NCI-H1092 treated with DMSO at 0.1 percent for 48 hours (cell line): Measurements from ENCODE around the gene COMMD1.
A peak's percentile ranks its signal among the peaks of the same experiment; 100 is the strongest.
"Not testable (repeated sequence)": the region's sequence is repeated elsewhere in the genome, so short reads cannot be mapped to it uniquely, and the experiment has no call there.

Source experiments
- DNase-seq: peaks from one replicate; lab custom pipeline; 2025; lab: John Stamatoyannopoulos, UW

COMMD1 gene

DNA sequence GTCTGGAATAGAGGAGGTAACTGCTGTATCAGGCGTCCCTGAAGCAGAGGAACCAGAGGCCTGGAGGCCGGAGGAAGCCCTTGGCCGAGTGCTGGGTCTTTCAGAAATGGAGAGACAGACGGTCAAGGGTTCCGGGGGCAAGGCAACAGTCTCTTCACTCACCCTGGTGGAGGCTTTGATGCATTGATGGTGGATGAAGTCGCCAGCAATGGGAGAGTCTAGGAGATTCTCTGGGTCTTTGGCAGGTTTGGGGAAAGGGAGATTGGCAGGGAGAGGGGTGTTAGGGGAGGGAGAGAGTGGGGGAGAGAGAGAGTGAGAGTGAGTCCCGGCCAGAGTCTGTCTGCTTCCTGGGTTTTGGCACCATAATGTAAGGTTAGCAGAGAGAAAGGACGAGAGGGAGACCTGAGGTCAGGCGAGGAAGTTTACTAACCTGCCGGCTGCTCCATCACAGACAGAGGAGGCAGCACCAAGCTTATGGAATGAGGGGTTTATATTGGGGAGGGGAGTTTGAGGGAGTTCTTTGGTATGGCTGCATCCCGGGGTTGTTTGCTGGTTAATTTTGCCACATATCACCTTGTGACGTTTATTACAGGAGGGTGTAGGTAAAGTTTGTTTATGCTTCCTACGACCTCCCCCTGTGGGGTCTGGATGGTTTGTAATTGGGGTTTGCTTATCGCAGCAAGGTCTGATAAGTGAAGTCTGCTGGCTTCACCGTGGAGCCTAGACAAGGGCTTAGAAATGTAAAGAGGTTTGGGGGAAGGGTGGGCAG lies 19.6 kb downstream of the COMMD1 start:
- DNase-seq = no peak

DNA sequence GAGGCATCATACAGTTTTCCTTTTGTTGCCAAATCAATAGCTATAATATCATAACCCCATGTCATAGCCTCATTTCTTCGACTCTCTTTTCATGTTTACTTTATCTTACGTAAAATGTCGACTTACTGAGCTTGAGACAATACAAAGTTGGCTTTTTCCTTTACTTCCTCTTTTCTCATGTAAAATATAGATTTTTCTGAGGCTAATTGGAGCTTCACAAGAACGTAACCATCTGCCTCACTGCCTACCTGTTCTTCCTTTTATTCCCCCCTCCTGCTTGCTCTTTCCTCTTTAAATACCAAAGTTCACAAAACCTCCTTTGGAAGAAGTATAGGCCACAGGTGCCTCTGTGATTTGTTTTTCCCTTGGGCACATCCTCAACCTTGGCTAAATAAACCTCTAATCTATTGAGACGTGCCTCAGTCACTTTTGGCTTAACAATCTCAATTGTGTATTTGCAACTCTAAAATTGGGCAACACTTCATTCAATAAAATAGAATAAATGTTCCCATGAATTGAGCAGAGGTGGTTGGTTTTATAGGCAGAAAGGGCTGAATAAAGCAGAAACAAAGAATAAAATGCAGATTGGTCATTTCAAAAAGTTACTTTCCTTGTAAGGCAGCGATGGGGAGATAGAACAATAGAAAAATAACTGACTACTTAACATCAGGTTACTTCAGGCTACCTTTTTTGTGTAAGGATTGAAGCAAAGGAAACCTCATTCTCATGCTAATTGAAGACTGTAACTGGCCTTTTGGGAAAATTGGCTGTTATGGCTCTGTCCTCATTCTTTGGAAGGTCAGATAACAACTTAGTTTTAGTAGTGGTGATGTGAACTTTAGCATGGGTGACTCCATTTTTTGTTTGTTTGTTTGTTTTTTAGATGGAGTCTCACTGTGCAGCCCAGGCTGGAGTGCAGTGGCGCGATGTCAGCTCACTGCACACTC lies 21.3 kb downstream of the COMMD1 start:
- DNase-seq = no peak

DNA sequence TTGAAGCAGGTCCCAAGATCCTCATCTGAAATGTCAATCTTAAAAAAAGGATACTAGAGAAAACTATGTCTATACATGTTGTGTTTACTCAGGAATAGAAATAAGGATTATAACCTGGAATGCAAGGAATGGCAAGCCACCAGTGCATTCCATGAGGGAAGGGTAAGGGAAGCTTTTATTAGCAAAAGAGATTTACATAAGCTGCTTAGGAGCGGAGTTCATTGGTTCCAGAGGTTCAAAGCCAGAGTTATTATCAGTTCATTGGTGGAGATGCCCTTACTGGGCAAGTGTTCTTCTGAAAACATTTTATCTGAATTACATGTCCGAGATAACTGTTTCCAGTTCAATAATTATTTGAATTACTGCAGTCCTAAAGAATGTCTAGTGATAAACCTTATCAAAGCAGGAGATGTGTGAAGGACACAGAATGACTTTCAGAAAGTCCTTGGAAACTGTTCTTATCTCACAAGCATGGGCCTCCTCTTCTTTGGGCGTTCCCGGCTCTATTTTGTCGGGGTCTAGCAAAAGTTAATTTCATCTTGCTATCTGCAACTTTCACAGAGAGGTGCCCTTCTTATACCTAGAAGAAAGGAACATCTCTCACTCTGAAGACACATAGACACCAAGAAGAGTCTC lies 23.5 kb downstream of the COMMD1 start:
- no peak for DNase-seq

DNA sequence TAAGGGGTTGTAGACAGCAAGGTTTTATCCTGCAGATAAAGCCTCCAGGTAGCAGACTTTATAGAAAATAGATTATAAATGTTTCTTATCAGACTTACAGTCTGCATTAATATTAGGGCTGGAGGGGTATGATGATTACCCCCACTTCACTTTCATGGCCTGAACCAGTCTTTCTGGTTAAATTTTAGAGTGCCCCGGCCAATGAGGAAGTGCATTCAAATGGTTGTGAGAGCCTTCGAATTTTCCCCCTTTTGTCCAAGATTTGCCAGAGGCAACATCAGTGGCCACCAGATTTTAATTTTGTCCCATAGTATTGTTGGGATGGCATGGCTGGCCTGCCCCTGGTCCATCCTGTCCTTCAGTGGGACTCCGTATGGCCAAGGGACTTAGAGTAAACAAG lies 31.6 kb downstream of the COMMD1 start:
- DNase-seq = no peak

DNA sequence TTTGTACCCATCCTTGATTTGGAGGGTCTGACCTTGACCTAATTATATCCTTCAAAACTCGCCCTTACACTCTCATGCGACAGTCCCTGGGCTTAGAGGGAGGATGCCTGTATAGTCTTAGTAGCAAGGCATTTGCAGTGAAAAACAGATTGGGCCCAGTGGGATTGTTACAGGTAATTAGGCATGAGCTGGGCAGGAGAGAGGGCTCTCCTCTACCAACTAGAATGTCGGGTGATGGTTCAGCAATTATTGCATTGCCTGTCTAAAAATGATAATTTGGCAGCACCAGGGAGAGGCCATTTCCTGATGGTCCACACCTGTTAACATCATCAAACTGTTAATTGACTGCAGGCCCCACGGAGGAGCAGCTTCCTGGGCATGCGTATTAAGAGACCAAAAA lies 32.4 kb downstream of the COMMD1 start:
- DNase-seq = no peak

DNA sequence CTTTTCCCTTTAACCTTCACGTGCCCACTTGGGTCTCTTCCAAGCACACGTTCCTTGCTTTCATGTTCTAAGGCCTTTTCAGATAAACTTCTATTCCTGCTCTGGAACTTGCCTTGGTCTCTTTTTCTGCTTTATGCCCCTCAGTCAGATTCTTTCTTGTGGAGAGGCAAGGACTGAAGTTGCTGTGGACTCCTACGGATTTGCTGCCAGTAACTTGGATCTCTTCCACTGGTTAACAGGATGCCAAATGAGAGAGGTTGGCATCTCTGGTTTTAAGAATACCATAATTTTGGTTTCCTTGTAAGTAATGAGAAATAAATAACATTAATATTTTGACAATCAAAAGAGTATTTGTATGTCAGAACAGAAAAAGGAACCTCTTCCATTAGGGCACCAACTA lies 33.0 kb downstream of the COMMD1 start:
- DNase-seq = no peak

DNA sequence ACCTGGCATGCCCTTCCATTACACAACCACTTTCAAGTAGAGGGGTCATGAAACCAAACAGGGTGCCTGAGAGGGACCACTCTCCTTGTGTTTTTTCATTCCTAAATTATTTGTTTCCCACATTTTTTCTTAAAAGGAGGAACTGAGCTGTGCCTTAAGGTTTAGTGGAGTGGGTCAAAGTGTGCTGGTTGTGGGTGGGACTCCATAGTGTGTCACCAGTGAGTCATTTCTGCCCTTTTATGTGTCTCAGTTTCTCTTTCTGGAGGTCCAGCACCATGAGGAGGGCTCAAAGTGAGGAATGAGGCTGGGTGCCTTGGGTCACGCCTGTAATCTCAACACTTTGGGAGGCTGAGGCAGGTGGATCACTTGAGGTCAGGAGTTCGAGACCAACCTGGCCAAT lies 37.8 kb downstream of the COMMD1 start:
- DNase-seq = no peak

DNA sequence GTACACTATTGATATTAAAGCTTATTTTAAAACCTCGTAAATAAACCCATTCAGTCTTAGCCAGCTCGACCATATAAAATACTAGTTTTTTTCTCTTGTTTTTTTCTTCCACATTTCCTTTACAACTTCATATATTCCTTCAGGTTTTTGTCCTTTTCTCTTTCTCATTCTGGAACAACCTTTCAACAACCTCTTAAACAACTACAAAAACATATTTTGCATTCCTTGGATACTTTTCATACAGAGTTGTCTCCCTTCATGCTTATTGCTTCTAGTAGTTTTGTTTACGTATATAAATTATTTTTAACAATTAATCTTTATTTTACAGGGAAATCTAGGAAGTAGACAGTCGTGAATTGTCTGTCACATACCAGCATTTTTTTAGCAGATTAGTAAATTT lies 41.2 kb downstream of the COMMD1 start:
- no peak for DNase-seq

DNA sequence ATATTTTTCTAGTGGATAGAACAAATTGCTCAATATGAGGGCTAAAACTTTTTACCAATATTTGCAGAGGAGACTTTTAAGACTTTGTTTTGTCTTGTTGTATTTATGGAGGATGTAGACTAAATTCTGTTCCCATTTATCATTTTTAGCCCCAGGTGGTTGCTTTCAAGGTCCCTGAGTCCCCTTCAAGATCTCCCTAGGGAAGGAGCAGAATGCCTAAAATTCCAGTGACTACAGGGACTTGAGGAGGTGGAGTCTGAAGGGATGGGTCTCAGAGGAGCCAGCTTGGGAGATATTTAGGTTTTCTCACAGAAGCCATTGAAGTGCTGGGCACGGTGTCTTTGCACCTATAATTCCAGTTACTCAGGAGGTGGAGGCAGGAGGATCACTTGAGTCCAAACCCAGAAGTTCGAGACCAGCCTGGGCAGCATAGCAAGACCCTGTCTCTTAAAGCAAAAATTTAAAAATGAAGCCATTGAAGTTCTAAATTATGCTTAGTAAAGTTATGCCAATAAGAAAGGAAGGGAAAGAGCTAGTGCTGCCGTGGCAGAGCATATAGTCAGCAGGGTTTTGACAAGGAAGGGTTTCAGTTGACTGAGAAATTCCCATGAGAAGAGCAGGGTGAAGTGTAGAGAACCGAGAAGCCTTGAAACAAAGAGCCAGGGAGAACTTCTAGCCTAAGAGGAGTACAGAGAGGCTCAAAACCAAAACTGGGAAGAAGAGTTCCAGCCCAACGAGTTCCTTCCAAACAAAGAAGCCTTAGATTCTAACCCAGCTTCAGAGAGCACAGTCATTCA lies 43.4 kb downstream of the COMMD1 start:
- DNase-seq = no peak

DNA sequence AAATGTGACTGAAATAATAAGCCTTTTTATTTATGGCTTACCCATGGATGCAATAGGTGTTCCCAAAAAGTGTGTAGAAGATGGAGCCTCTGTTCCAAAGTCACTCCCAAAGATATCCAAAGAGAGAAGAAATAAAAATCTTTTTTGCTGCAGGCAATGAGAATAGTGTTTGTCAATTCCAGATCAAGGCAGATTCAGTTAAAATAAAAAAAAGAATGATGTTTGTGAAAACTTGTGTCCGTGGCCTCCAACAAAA lies 43.9 kb downstream of the COMMD1 start:
- no peak for DNase-seq

DNA sequence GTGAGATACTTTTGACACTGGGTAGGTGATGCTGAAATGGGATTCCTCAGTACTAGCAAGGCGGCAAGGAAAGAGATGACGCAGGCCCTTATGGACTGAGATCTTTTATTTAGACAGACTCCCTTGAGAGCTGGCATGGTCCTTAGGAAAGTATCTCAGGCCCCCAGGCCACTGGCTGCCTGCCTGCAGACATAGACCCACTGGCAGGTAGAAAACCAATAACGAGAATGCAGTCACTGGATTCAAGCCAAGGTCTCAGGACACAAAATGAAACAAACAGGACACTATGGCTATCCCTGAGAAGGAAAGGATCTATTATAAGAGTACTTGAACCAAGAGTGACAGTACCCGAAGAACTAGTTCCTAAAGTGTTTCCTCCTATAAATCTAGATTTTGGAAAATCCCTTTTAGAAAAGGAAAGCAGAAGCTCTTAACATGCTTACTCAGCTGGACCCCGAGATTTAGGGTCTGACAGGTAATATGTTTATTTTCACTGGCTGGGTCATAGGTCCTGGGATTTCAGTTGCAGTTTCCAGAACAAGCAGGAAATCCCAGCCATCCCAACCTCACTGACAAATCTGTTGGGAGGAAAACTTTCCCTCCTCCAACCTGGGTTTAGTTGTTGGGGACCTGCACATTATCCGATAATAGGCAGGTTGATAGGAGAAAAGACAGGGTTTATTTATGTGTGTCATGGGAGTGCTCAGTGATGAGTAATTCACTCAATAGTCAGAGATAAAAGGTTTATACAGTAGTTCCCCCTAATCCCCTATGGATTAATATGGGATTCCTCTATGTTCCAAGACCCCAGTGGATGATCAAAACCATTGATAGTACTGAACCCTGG lies 44.5 kb downstream of the COMMD1 start:
- peak; percentile 1 for DNase-seq

DNA sequence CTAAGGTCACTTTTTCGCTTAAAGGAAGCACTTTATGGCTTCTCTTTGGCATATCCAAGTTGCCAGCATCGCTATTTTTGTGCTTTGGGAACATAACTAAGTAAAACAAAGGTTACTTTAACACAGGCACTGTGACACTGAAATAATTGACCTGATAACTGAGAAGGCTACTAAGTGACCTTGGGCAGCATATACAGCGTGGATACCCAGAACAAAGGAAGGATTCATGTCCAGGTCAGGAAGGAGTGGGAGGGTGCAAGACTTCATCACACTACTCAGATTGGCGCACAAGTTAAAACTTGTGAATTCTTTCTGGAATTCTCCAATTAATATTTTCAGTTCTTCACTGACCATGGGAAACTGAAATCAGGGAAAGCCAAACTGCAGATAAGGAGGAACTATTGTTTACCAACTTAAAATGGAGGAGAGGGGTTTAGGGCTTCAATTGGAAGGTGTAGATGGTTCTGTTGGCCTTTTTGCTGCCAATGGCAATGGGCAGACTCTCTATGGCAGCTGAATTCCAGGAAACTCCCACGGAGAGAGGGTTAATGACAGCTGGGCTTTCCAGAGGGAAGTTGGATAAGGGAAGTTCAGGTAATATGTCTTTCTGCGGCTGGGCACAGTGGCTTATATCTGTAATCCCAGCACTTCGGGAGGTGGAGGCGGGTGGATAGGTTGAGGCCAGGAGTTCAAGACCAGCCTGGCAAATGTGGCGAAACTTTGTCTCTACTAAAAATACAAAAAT lies 45.3 kb downstream of the COMMD1 start:
- DNase-seq = no peak

DNA sequence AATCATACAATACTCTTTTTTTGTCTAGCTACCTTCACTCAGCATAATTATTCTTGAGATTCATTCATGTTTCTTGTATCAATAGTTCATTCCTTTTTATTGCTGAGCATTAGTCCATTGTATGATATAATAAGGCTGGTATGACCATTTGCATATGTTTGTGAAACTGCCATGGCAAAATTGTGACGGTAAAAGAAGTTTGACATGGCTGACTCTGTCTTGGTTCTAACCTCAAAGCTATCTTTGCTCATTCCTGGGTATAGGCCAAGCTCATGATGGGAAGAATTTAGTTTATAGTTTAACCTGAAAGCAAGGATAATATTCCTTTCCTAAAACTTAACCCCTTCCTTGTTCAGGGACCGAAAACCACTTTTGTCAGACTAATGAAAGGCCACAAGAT lies 46.4 kb downstream of the COMMD1 start:
- DNase-seq = no peak

DNA sequence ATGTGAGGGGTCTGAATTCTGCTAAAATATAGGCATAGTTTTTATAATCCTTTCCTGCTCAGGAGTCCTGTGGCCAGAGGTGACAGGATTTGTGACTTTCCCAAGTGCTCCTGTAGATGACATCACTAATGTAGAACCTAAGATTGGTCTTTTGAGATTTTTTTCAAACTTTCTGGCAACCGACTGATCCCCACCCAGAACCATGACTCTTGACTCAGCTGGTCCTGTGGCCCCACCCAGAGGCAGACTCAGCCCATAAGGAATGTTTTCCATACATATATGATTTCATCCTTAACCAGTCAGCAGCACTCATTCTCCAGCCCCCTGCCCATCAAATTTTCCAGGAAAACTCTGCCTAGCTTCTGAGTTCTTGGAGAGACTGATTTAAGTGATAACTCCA lies 46.8 kb downstream of the COMMD1 start:
- DNase-seq = no peak

DNA sequence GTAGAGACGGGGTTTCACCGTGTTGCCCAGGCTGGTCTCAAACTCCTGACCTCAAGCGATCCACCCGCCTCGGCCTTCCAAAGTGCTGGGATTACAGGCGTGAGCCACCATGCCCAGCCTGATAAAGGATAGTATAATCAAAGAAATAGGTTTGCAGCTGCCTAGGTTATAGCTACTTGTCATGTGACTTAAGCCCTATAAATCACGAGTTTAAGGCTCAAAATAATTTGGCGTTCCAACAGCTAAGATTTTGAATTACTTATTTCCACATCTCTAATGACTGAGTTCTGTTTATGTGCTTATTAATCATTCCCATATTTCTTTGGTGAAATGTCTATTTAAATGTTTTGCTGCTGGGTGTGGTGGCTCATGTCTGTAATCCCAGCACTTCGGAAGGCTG lies 49.4 kb downstream of the COMMD1 start:
- not testable (repeated sequence) for DNase-seq

DNA sequence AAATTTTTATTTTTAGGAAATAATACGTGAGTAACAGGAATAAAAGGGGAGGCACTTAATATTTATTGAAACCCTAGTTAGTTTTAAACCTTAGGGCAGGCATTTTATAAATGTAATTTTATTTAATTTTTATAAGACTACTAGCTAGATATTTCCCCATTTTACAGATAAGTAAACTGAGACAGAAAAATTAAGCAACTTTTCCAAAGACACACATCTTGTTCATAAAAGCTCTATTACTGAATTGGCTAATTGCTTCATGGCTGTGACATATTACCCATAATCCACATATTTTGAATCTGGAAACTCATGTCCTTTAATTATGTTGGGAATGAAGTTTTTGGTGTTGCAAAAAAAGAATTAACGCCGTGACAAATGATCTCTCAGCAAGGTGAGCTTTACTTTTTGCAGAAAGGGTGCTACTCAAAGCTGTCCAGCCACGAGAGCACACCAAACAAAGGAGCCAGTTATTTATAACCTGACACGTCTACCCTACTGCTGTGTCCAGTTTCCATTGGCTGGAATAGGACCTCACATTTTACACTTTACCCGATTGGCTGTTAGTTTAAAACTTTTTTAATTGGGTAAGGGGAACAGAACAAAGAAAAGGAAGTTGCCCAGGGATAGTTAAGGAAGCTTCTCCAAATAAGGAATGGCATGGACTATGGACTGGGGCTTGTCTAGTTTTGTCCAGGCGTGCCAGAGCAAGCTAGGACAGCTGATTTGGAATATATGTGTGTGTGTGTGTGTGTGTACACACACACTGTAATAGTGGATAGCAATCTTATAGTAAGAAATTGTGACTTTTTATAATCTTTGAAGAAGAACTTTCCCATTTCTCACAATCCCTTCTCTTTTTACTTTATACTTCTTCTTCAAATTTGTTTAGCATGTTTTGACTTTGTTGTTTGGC lies 54.2 kb downstream of the COMMD1 start:
- DNase-seq = no peak

DNA sequence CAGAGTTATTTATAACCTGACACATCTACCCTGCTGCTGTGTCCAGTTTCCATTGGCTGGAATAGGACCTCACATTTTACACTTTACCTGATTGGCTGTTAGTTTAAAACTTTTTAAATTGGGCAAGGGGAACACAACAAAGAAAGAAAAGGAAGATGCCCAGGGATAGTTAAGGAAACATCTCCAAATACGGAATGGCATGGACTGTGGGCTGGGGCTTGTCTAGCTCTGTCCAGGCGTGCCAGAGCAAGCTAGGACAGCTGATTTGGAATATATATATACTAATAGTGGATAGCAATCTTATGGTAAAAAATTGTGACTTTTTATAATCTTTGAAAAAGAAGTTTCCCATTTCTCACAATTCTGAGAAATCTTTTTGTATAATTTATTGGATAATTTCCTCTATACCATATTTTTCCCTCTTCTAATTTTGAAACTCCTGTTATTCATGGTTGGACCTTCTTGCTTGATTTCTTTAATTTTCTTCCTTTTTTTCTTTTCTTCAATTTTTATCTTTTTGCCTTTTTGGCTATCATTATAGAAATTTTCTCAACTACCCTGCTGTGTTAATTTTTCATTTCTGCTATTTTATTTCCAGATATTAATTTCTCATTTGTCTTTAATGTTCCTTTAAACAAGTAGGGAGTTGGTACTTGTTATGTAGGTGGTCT lies 55.9 kb downstream of the COMMD1 start:
- no peak for DNase-seq

DNA sequence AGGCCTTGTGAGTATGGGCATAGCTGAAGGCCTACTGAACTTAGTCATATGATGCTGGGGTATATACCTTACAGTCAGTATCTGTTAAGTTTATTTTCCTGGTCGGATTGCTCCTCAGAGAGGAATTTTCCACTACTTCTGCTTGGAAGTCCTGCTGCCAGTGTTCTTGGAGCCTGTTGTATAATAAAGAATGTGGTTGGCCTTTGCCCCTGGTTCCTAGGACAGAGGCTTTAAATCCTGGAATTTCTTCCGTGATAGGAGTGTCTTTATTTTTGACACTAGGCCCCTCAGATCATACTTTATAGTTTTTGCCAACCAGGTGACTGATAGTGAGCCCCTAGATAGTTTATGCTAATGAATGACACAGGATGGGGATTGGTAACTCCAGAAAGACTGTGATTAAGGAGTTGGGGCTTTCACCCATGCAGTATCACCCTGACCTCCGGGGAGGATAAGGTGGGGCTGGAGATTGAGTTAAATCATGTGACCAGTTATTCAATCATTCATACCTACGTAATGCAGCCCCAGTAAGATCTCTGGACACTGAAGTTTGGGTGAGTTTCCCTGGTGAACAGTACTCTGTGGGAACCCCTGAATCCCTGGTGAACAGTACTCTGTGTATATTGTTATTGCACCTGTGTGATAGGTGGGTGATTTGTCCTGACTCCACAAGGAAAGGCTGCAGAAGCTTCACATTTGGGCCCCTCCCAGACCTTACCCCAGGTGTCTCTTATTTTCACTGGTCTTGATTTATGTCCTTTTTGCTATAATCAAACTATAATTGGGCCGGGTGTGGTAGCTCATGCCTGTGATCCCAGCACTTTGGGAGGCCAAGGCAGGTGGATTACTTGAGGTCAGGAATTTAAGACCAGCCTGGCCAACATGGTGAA lies 56.9 kb downstream of the COMMD1 start:
- DNase-seq = no peak
